Duodenal mucosa (tissue), 2 donors: ENCODE results near the gene RTBDN.
"Not testable (repeated sequence)": the region's sequence is repeated elsewhere in the genome, so short reads cannot be mapped to it uniquely, and the experiment has no call there.

Experiments used
- H3K27ac ChIP-seq: one replicate; pipeline ENCODE4 v1.7.0; 2013; ENCODE audit warnings: low read depth, low read length
- H3K27me3 ChIP-seq, 2 donors: one replicate each; pipeline ENCODE4 v1.7.0; 2013; ENCODE audit warnings: low read length in 2 of 2, control low read depth in 1 of 2; ENCODE audit not compliant: insufficient read depth in 2 of 2, control insufficient read depth in 1 of 2
- H3K36me3 ChIP-seq, 2 donors: one replicate each; pipeline ENCODE4 v1.7.0; 2013; ENCODE audit warnings: low read length in 2 of 2, control low read depth in 1 of 2; ENCODE audit not compliant: insufficient read depth in 2 of 2, control insufficient read depth in 1 of 2
- H3K4me1 ChIP-seq, 2 donors: one replicate each; pipeline ENCODE4 v1.7.0; 2013; ENCODE audit warnings: low read length in 2 of 2, control low read depth in 1 of 2; ENCODE audit not compliant: insufficient read depth in 2 of 2, control insufficient read depth in 1 of 2
- H3K4me3 ChIP-seq, 2 donors: one replicate each; pipeline ENCODE4 v1.7.0; 2013; ENCODE audit warnings: low read length in 2 of 2, low read depth in 1 of 2
- H3K9ac ChIP-seq, 2 donors: one replicate each; pipeline ENCODE4 v1.7.0; 2013; ENCODE audit warnings: low read length in 2 of 2, low read depth in 1 of 2
- H3K9me3 ChIP-seq, 2 donors: one replicate each; pipeline ENCODE4 v1.7.0; 2013; ENCODE audit warnings: low read length in 2 of 2, control low read depth in 1 of 2; ENCODE audit not compliant: control insufficient read depth in 1 of 2

The RTBDN gene

DNA sequence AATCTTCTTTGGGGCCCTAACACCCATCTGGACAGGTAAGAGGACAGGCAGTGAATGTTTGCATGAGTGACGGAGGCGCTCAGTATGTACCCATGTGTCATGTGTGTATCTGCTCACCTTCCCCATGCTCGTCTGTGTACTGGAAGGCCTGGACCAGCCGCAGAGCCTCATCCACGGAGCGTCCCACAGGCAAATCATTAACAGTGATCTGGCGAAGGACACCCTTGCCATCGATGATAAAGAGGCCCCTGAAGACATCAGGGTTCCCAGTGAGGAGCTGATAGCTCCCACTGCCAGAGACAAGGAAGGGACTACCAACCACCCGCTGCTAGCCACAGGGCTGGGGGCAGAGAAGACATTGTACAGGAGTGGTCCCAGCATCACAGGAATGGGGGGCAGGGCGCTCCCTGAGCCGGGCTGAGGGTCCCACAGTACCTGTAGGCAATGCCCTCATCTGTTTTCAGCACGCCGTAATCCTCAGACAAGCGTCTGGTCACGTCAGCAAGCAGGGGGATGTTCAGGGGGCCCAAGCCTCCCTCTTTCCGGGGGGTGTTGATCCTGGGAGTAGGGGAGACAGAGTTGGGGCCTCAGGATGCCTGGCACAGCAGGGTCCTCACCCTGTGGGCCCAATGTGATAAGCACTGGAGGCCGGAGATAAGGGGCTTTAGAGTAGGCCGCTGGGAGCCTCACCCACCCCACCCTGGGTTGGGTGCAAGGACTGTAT is 34.5 kb downstream of the RTBDN start:
- Histone ChIP-seq H3K4me3 (peak overlapping the region; percentile 90 to 98), H3K27me3 (no peaks in the 10 kb centered on the region), H3K9ac (no peak overlapping the region), H3K4me1 (peaks cover 24 to 34% of the 10 kb centered on the region in 2 donors), H3K36me3 (peaks cover 7 to 14% of the 10 kb centered on the region in 2 donors), H3K27ac (no peak overlapping the region), H3K9me3 (no peaks in the 10 kb centered on the region)

- H3K9me3 ChIP-seq, H3K27ac ChIP-seq, H3K9ac ChIP-seq, H3K4me3 ChIP-seq, H3K27me3 ChIP-seq: not testable (repeated sequence)
- Histone ChIP-seq H3K36me3 (peaks cover 7 to 14% of the 10 kb centered on the region in 2 donors), H3K4me1 (peaks cover 30 to 42% of the 10 kb centered on the region in 2 donors)
These were observed 36.8 kb downstream of the RTBDN start for GRCh38 chr19:12797607-12798006.

DNA sequence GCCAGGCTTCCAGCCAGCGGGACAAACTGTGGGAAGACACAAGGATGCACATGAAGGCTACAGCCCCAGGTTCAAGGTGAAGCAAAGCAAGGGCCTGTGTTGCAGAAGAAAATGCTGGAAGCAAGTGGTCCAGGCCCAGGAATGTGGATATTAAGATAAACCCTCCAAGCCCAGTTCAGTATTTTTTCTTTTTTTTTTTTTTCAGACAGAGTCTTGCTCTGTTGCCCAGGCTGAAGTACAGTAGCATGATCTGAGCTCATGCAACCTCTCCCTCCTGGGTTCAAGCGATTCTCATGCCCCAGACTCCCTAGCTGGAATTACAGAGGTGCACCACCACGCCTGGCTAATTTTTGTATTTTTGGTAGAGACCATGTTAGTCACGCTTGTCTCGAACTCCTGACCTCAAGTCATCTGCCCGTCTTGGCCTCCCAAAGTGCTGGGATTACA is 37.2 kb downstream of the RTBDN start:
- Histone ChIP-seq H3K27me3 (no peaks in the 10 kb centered on the region), H3K4me3 (no peak overlapping the region), H3K27ac (no peak overlapping the region), H3K36me3 (peaks cover 7 to 14% of the 10 kb centered on the region in 2 donors), H3K9ac (no peak overlapping the region), H3K9me3 (no peaks in the 10 kb centered on the region), H3K4me1 (peaks cover 25 to 38% of the 10 kb centered on the region in 2 donors)

- Histone ChIP-seq H3K9ac (peak overlapping the region; percentile 61 to 71), H3K4me3 (peak overlapping the region; percentile 37 to 55)
These were observed 38.0 kb downstream of the RTBDN start for GRCh38 chr19:12796146-12797071.

GRCh38 chr19:12794971-12795381 is 39.4 kb downstream of the RTBDN start:
- Histone ChIP-seq H3K4me1 (peaks cover 24 to 28% of the 10 kb centered on the region in 2 donors), H3K27me3 (no peaks in the 10 kb centered on the region), H3K36me3 (peaks cover 7 to 9% of the 10 kb centered on the region in 2 donors), H3K9me3 (no peaks in the 10 kb centered on the region), H3K27ac (no peak overlapping the region), H3K4me3 (no peak overlapping the region), H3K9ac (no peak overlapping the region)

More at GRCh38 chr19:12796146-12797071, 38.0 kb downstream of the RTBDN start:
- Histone ChIP-seq H3K36me3 (peaks cover 7 to 14% of the 10 kb centered on the region in 2 donors), H3K27ac (peak overlapping the region; percentile 67), H3K9me3 (no peaks in the 10 kb centered on the region), H3K4me1 (peaks cover 24 to 34% of the 10 kb centered on the region in 2 donors), H3K27me3 (no peaks in the 10 kb centered on the region)

GRCh38 chr19:12794196-12794941 is 40.0 kb downstream of the RTBDN start:
- peak overlapping the region; percentile 99 to 100 for H3K9ac ChIP-seq
- H3K4me1 ChIP-seq = peaks cover 24 to 26% of the 10 kb centered on the region in 2 donors
- H3K9me3 ChIP-seq = no peaks in the 10 kb centered on the region
- H3K4me3 ChIP-seq = peak overlapping the region; percentile 61 to 95
- H3K36me3 ChIP-seq = peaks cover under 1 to 3% of the 10 kb centered on the region in 2 donors
- no peaks in the 10 kb centered on the region for H3K27me3 ChIP-seq
- H3K27ac ChIP-seq = peak overlapping the region; percentile 100

- H3K9me3 ChIP-seq = no peaks in the 10 kb centered on the region
- no peaks in the 10 kb centered on the region for H3K27me3 ChIP-seq
- H3K4me3 ChIP-seq = peak overlapping the region; percentile 91 to 95
- H3K4me1 ChIP-seq = peaks cover 32 to 34% of the 10 kb centered on the region in 2 donors
- peak overlapping the region; percentile 99 to 100 for H3K9ac ChIP-seq
- no peaks in the 10 kb centered on the region for H3K36me3 ChIP-seq
- peak overlapping the region; percentile 100 for H3K27ac ChIP-seq
These were observed 40.8 kb downstream of the RTBDN start for GRCh38 chr19:12793290-12794195.

DNA sequence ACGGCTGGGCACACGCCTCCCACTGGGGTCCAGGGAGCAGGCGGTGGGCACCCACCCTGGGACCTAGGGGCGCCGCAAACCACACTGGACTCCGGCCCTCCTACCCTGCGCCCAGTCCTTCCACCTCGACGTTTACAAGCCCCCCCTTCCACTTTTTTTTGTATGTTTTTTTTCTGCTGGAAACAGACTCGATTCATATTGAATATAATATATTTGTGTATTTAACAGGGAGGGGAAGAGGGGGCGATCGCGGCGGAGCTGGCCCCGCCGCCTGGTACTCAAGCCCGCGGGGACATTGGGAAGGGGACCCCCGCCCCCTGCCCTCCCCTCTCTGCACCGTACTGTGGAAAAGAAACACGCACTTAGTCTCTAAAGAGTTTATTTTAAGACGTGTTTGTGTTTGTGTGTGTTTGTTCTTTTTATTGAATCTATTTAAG is 41.5 kb downstream of the RTBDN start:
- no peaks in the 10 kb centered on the region for H3K36me3 ChIP-seq
- peak overlapping the region; percentile 100 for H3K27ac ChIP-seq
- peaks cover 39 to 40% of the 10 kb centered on the region in 2 donors for H3K4me1 ChIP-seq
- H3K9ac ChIP-seq = peak overlapping the region; percentile 99 to 100
- no peaks in the 10 kb centered on the region for H3K27me3 ChIP-seq
- peak overlapping the region; percentile 91 to 95 for H3K4me3 ChIP-seq
- H3K9me3 ChIP-seq = no peaks in the 10 kb centered on the region
